WERI-Rb-1 (cell line): ENCODE data around the gene C19orf25.

Source experiments
- DNase-seq: peaks from one replicate; pipeline ENCODE4 v3.0.0-alpha.2; 2020
- H3K27ac ChIP-seq: fragments of 250-450 bp; sonication (Bioruptor Pico); 2 replicates; pipeline ENCODE4 v1.5.1; 2020; ENCODE audit warnings: mild to moderate bottlenecking, moderate library complexity
- H3K27me3 ChIP-seq: fragments of 250-450 bp; sonication (Bioruptor Pico); 2 replicates; pipeline ENCODE4 v1.5.1; 2021; ENCODE audit warnings: mild to moderate bottlenecking, low read depth, moderate library complexity; ENCODE audit not compliant: insufficient read depth, severe bottlenecking
- H3K36me3 ChIP-seq: fragments of 250-450 bp; sonication (Bioruptor Pico); 2 replicates; pipeline ENCODE4 v1.5.1; 2020; ENCODE audit warnings: mild to moderate bottlenecking, moderate library complexity
- H3K4me3 ChIP-seq: 2 replicates; pipeline ENCODE4 v1.5.1; 2011; ENCODE audit warnings: low read depth, mild to moderate bottlenecking, control low read depth, low read length
- H3K9me3 ChIP-seq: fragments of 250-450 bp; sonication (Bioruptor Pico); 2 replicates; pipeline ENCODE4 v1.5.1; 2021; ENCODE audit warnings: mild to moderate bottlenecking, moderate library complexity; ENCODE audit not compliant: severe bottlenecking
- TF ChIP-seq, protein P1 (sequence below): IDR thresholded peaks from 2 replicates; pipeline ENCODE4 v1.5.1; 2011; ENCODE audit warnings: low read depth, mild to moderate bottlenecking, control low read depth, inconsistent platforms, low read length

C19orf25 gene

DNA sequence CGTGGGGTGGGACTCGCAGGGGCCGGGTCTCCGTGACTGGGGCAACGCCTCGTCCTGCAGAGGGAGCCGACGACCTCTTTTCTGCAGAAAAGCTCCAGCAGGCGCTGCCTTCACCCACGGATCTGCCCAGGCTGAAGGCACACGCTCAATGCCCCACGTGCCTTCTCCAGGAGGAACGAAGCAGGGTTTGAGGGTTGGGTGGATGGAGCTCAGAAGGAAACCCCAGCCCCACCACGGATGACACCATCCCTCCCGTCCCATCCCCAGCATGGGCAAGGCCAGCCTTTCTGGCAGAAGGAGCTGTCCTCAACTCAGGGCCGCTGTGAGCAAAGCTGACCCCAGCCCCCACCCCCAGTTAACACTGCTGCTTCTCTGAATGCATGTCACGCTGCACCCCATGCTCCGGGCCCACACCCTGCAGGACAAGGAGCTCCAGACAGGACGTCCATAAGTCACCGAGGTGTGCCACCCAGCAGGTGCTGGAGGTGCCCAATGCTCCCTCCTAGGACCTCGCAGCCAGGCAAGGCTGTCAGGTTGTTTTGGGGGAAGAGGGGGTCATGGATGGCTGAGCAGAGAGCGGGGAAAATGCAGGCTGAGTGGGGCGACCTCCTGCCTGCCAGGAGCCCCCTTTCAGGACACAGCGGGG, 7.4 kb downstream of the C19orf25 start:
- Histone ChIP-seq H3K9me3 (no peaks in the 10 kb centered on the region), H3K4me3 (peak overlapping the region; percentile 54), H3K27me3 (no peaks in the 10 kb centered on the region), H3K27ac (no peak overlapping the region), H3K36me3 (peaks cover 9% of the 10 kb centered on the region)
- DNase-seq, result no peak
- TF ChIP-seq, protein P1, sequence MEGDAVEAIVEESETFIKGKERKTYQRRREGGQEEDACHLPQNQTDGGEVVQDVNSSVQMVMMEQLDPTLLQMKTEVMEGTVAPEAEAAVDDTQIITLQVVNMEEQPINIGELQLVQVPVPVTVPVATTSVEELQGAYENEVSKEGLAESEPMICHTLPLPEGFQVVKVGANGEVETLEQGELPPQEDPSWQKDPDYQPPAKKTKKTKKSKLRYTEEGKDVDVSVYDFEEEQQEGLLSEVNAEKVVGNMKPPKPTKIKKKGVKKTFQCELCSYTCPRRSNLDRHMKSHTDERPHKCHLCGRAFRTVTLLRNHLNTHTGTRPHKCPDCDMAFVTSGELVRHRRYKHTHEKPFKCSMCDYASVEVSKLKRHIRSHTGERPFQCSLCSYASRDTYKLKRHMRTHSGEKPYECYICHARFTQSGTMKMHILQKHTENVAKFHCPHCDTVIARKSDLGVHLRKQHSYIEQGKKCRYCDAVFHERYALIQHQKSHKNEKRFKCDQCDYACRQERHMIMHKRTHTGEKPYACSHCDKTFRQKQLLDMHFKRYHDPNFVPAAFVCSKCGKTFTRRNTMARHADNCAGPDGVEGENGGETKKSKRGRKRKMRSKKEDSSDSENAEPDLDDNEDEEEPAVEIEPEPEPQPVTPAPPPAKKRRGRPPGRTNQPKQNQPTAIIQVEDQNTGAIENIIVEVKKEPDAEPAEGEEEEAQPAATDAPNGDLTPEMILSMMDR, result peak; percentile 64

DNA sequence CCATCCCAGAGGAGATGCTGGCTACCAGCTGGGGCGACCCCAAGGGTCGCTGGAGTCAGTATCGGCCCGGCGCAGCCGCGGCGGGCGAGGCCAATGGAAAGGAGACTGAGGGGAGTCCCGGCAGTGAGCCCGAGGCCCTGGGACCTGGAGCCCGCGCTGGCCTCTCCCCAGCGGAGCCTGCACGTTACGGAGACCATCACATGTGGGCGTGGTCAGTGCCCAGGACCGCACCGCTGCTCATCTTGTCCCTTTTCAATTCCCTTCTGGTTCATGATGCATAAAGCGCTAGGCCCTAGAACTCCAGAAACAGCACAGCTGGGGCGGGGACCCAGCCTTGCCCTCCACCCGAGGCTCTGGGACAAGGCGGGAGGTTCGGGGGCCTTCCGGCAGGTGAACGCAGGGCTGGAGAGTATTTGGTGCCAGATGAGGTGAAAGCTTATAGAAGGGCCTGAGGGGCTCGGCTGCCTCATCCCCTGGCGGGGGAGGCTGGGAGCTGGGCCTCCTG, 8.0 kb downstream of the C19orf25 start:
- Histone ChIP-seq H3K27me3 (no peaks in the 10 kb centered on the region), H3K27ac (no peak overlapping the region), H3K9me3 (no peaks in the 10 kb centered on the region), H3K36me3 (peaks cover 8% of the 10 kb centered on the region), H3K4me3 (peak overlapping the region; percentile 54)
- DNase-seq, result peak; percentile 66
- TF ChIP-seq, protein P1, result no peak

DNA sequence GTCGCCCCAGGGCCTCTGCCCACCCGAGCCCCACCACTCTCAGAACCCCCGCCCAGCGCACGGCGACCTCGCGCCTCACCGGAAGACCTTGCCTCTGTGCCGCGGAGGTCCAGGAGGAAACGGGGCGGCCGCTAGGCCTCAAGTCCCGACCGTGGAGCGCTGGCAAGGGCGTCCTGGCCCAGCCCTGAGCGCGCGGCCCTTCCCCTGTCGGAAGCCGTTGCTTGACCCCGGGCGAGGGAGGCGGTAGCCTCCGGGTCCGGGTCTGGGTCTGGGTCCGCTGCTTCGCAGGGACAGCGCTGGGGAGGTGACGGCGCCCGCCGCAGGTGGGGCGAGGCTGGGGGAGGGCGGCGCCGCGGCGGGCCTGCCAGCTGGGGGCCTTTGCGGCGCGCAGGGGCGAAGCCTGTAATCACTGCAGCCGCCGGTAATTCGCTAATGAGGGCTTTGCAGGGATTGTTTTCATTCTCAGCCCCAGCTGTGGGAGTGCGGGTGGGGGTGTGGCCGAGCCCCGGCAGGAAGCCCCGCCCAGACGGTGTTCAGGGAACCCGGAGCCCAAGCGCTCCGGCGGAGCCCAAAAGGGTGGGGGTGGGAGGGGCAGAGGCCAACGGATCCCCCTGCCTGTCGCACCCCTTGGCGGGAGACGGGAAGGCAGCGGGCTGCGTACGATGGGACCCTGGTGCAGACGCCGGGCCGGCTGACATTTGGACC, 8.6 kb downstream of the C19orf25 start:
- H3K36me3 ChIP-seq, result peaks cover 15% of the 10 kb centered on the region
- DNase-seq, result peak; percentile 93
- no peaks in the 10 kb centered on the region for H3K27me3 ChIP-seq
- peak overlapping the region; percentile 71 for H3K27ac ChIP-seq
- TF ChIP-seq, protein P1, result no peak
- no peaks in the 10 kb centered on the region for H3K9me3 ChIP-seq
- peak overlapping the region; percentile 54 for H3K4me3 ChIP-seq

DNA sequence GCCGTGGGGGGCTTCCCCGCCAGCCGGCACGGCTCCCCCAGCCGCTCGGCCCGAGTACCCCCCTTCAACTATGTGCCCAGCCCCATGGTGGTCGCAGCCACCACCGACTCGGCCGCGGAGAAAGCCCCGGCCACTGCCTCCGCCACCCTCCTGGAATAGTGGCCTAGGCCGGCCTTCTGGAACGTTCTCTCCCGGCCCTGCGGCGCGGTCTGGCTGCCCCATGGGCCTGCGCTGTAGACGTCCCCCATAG, 9.0 kb downstream of the C19orf25 start:
- H3K4me3 ChIP-seq, result peak overlapping the region; percentile 54
- no peaks in the 10 kb centered on the region for H3K27me3 ChIP-seq
- no peak for DNase-seq
- TF ChIP-seq, protein P1, result no peak
- no peaks in the 10 kb centered on the region for H3K9me3 ChIP-seq
- H3K36me3 ChIP-seq, result peaks cover 19% of the 10 kb centered on the region
- H3K27ac ChIP-seq, result peak overlapping the region; percentile 71

DNA sequence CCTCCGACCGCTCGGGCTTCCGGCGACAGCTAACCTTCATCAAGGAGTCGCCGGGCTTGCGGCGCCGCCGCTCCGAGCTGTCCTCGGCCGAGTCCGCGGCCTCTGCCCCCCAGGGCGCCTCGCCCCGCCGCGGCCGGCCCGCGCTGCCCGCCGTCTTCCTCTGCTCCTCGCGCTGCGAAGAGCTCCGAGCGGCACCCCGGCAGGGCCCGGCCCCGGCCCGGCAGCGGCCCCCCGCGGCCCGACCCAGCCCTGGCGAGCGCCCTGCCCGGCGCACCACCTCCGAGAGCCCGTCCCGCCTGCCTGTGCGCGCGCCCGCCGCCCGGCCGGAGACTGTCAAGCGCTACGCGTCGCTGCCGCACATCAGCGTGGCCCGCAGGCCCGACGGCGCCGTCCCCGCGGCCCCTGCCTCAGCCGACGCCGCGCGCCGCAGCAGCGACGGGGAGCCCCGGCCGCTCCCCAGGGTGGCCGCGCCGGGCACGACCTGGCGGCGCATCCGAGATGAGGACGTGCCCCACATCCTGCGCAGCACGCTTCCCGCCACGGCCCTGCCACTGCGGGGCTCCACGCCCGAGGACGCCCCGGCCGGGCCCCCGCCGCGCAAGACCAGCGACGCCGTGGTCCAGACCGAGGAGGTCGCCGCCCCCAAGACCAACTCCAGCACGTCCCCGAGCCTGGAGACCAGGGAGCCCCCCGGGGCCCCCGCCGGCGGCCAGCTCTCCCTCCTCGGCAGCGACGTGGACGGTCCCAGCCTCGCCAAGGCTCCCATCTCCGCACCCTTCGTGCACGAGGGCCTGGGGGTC, 9.6 kb downstream of the C19orf25 start:
- Histone ChIP-seq H3K4me3 (peak overlapping the region; percentile 54), H3K36me3 (peaks cover 20% of the 10 kb centered on the region), H3K27me3 (no peaks in the 10 kb centered on the region), H3K27ac (peak overlapping the region; percentile 71), H3K9me3 (no peaks in the 10 kb centered on the region)
- DNase-seq, result no peak
- TF ChIP-seq, protein P1, result no peak
